Left renal pelvis (tissue), 4 donors: ENCODE results near the gene IRF4. TPM values are rescaled to one million over a fixed set of nuclear protein-coding genes. Genes with fewer than 3 reads are reported as not detected.

Source experiments
- DNase-seq, 4 donors: peaks; one replicate each; pipeline ENCODE4 v3.0.0-alpha.2; 2013; ENCODE audit warnings: low read depth in 4 of 4, low spot score in 3 of 4
- polyA plus RNA-seq, 4 donors: library from polyadenylated mRNA; unstranded; fragments of 120-200 nt; gene quantifications; one replicate each; pipeline ENCODE4 v1.2.1, GENCODE V29; 2013; ENCODE audit not compliant: insufficient read length in 4 of 4

IRF4 gene
- polyA plus RNA-seq, 4 donors = 0.18 to 2.2 (median 0.55) TPM

DNA sequence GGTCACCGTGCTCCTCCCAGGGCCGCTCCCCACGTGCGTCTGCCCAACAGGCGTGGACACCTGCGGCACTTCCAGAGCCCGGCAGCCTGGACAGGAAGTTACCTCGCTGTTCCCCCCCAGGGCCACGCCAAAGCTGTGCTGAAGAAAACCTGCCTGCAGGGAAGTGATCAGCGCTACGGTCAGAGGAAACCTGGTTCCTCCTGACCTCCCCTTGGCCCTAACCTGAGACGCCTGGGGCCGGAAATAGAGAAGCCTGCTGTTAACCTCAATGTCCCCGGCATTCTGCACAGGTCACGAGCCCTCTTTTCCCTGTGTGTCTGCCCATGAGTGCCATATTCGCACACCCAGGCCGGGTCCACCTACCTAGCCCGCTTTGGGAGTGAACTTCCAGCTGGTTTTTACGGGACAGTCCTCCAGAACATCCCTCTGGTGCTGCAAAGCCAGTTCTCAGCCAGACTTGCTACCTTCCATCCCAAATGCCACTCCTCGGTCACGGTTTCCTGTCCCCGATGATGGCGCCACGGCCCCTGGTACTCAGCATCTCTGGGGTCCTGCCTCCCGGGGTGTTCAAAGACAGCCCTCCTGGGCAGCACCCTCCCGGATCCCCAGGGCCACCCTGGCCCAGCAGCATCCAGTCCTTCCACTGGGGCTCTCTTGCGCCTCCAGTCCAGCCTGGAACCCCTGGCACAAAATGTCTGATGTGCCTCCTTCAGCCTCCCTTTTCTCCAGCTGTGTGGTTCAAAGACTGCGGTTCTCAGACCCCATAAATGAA lies 12.0 kb upstream of the IRF4 start:
- DNase-seq = no peak

DNA sequence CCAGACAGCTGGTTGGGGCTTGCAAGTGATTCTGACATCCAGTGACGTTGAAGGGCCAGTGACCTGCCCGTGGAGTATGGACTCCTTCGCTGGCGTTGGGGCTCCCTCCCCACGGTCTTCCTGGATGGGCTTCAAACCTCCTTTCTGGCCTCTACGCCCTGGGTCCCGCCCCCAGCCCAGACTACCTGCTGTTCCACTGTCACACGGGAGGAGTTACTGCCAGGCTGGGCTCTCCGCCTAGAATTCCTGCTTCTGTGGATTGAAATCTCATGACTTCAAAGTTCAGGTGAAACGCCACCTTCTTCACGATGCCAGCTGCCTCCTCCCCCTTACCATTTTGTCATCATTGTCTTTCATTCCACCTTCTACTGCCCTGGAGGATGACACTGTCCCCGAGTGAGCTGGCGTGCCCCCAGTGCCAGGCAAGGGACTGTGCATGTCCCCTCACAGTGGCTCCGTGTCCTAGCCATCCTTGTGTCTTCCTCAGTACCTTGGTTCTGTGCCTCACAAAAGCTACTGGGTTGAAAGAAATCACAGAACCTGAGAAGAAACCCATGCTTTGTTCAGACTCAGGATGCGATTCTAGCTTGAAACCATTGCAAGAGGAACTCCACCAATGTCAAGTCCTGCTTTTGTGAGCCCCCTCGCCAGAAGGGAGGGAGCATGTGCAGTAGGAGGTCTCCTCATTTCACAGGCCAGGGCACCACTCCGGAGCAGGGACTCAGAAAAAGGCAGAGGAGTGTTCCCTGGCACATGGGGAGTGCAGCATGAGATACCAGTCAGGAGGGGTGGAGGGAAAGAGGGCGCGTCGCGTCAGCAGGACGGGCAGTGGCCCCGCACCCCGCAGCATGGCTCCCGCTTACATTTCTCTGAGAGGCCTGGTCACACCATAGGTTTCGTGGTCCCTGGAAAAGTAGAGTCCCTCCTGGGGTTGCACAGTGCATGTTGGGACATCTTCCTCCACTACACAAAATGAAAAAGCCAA lies 11.0 kb upstream of the IRF4 start:
- no peak for DNase-seq

DNA sequence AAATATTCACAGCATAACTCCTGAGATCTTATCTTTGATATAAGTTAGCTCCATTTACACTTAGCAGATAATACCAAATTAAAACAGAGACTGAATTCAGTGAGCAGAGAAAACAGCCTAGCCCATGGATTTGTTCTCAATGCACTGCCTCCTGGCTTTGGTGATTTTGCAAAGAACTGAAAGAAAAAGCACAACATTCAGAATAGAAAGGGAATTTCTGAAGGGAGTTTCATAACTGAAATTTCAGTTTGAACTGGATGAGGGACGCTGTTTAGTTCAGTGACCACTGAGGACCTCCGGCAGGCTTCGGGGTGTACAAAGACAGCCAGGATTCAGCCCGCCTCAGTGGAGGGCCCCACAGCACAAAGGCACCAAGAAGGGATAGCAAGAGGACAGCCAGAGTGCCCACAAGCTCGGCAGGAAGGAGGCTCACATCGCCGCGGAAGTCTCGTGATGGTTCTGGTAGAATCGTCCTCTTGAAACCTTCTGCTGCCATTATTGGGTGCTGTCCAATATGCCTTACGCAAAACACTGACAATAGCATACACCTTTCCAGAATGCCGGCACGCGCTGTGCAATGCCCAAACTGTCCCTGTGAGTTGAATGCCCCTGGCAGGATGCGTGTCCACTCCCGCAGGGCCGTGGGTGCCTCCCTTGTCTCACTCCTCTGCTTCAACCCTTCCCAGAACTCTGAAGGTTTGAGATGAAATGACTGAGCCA lies 9.7 kb upstream of the IRF4 start:
- DNase-seq = no peak

DNA sequence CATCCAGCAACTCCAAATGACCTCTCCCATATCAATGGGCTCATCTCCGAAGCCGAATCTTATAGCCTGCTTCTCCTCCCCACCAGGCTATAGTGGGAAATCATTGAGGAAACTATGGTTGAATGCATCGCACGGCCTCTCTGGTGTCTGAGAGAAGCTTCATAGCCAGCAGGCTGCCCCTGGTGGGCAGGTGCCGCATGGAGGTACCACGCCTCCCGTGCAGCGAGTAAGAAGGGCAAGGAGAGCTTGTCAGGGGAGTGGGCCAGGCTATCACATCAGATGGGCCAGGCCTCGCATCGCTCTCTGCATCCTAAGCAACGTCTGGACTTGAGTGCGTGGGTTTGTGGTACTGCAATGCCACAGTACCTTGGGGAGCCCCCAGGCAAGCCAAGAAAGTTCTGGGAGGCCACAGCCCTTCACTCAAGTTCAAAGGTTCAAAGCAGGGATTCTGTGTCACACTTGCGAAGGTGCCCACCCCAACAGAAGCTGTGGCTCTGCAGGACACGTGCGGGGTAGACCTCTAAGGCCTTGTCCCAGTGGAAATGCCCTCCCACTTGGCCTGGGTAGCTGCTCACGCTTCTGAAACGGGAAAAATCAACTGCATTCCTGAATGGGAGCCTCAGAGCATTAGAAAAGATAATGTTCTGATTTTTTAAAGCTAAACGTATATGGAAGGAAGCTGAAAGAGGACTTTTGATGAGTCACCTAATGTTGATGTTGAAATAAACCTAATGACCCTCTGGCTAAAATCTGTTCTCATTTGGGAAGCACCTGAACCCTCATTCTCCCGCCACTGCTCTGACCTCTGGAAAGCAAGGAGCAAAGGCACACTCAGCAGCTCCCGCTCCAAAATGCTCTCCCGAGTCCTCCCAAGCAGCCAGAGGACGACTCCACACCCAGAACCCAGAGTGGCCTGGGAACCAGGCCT lies 8.4 kb upstream of the IRF4 start:
- DNase-seq = no peak

DNA sequence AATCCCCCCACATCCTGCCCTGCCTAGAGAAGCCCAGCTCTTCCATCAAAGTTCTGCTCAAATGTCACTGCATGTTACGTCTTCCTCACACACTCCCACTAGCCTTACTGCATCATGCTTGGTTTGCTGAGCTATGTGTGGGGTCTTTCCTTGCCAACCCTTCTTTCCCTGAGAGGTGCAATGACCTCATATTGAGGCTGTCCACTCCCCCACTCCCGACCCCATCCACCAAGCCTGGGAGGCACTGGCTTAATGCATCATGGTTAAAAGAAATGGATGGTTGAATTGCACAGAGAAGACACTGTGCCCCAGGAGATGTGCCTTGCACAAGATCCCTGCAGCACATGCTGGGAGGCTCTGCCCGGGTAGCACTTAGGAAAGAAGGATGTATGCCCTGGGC lies 7.7 kb upstream of the IRF4 start:
- DNase-seq = no peak

DNA sequence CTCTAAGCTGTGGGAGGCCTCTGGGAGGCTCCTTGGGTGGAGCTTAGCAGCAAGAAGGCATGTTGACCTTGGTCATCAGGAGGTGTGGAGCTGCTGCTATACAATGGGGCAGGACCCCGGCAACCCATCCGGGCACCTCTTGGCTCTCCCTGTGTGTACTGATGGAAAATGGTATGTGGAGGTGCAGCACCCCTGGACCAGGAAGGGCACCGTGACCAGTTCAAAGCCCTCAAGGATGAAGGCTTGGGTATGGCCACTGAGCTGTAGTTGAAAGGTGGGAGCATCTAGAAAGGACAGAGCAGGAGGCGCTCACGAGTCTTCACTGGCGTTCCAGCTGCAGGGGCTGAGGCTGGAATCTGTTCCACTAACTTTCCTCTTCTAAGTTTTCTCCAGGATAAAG lies 6.7 kb upstream of the IRF4 start:
- no peak for DNase-seq

DNA sequence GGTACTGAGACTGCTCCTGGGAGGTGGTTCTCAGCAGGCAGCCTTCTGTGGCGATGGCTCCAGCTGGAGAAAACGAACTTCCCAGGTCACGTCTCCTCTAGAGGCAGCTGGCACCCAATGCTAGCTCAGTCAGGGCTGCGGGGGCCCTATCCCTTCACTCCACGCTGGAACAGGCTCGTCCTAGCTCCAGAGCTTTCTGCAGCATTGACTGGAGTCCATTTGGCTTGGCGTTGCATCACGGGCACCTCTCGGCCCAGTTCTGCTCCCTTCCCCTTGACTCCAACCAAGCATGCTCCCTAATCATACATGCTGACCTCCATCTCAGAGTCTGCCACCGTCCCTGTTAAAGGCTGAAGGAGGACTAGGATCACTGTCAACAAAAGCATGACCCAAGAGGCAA lies 5.9 kb upstream of the IRF4 start:
- DNase-seq = no peak

DNA sequence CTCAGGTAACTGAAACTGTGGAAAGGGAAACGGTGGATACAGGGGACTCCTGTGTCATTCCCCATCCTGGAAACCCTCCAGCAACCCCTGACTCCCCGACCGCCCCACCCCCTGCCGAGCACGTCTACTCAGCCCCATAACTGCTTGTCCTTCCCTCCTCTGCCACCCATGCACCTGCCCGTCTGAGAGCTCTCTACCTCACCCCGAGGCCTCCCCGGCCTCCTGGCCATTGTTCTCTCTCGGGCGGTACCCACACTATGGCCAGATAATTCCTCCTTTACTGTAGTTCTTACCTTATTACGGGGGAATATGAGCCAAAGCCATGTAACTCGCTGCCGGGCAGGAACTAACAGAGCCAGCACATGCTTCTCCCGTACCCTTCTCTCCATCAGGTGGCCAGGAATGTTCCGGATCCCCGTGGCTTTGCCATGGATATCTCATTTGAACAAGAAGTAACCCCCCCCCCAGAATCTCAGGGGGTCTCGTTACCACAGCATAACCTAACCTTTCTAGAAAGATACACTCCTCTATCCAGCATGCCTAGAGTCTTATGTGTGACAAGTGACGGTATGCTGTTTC lies 4.8 kb upstream of the IRF4 start:
- DNase-seq = no peak

DNA sequence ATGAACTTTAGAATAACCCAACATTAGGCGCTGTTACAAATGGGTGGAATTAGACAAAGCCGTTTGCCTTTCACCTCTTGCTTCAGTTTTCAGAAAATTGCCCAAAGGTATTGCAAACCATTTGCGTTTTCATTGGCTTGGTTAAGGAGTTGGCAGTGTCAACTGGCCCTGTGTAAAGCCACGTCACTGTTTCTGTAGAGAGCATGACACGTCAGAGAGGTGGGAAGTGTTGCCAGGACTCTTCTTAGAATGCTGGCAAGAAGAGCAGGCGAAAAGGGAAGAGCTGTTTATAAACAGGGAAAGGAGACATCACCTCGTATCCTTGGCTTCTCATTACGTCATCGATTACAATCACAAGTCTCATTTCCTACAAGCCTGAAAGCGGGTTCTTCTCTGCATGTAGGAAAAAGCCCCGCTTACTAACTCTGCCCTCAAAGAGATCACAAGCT lies 4.2 kb upstream of the IRF4 start:
- no peak for DNase-seq

DNA sequence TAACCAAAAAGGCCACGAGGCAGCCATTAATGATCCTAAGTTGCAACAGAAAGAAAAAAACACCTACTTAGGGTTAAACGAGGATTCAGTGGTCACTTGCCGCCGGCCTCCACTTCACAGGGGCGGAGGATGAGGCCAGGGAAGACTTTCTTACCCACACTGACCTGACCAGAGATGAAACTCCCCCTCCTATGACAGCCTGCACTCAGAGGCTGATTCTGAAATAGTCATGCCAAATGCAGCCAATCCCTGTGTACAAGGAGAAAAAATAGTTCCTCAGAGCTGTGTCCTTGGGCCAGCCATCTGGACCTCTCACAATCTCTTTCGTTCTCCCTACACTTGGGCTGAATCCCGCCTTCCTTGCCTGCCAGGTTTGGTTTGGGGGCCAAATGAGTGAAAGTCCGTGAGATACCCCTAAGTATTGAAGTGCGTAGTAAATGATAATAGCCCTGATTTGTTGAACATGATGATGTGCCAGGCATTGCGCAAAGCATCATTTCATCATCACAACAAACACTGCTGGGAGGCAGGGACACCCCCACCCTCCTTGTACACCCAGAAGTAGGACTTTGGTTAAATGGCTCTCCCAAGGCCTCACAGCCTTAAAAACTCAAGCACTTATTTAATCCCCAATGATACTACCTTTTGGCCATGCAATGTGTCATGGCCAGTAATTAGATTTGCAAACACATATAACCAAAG lies 3.2 kb upstream of the IRF4 start:
- DNase-seq = no peak

DNA sequence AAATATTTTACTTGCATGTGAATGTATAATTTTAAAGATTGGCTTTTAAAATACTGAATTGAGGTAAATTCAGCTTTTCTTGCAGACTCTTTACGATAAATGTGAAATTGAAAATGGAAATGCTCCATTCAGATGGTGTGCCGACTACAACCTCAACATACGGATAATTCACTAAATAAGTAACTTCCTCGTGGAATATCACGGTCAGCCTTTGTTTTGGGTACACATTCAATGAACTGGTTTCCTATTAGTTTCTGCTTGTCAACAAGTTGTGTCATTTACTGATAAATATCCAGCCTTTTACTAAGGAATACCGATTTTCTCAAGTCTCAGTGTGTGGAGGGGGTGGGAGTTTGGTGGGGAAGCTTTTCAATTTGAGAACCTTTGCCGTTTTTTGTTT lies 2.4 kb upstream of the IRF4 start:
- no peak for DNase-seq

DNA sequence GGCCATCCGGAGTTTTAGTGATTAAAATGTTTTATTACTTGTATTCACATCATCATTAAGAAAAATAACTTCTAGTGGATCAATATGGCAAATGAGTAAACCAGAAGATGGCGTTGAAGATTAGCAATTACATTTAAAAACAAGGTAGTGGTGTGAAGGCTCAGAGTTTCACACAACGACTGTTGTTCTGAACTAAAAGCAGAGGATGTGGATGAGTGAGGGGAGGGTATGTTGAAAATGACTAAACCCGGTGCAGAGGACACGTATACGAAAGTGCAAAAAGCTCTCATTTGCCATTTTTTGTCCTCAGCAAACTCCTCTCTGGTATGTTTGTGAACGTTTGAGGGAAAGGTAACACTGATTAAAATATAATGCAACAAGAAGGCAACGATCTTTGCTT lies 1.9 kb upstream of the IRF4 start:
- DNase-seq = no peak

DNA sequence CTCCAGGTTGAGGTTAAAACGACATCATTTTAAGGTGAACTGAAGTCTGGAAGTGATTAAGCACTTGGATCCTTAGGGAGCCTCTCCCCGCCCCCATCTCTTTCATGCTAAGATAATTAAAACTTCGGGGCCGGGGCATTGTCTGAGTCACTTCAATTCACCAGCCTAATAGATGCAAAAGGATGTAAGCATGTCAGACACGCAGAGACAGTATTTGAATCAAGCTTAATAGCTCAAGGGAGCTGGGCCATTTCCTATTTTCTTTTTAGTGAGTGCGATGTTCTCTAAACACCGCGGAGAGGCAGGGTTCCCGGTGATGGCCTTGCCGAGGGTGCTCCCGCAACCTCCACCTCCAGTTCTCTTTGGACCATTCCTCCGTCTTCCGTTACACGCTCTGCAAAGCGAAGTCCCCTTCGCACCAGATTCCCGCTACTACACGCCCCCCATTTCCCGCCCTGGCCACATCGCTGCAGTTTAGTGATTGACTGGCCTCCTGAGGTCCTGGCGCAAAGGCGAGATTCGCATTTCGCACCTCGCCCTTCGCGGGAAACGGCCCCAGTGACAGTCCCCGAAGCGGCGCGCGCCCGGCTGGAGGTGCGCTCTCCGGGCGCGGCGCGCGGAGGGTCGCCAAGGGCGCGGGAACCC lies 516 bp upstream of the IRF4 start:
- DNase-seq = no peak

DNA sequence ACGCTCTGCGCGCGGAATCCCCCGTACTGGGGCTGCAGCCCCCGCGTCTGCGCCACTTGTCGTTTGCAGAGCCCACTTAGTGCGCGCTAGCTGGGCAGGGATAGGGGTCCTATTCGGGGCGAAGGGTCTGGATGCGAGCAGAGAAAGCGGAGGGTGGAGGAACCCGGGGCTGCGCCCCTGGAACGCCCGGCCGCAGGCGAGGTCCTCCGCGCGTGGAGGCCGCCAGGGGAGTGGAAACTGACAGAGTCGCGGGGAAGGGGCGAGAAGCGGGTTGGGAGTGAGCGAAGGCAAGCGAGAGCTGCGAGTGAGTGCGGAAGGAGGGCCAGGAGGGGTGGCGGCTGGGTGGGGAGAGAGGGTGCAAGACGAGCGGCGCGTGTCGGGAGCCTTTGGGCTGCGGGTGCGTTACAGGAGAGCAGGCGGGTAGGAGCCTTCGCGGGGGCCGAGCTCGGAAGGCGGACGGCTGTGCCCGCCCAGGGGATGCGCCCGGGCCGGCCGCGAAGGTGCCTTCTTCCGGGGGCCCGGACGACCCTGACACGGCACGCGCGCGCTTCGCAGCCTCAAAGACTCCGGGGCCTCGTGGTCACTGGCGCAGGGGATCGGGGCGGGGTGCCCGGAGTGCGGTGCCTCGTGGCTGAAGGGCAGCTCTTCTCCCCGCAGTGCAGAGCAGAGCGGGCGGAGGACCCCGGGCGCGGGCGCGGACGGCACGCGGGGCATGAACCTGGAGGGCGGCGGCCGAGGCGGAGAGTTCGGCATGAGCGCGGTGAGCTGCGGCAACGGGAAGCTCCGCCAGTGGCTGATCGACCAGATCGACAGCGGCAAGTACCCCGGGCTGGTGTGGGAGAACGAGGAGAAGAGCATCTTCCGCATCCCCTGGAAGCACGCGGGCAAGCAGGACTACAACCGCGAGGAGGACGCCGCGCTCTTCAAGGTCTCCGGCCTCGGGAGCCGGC lies 1.2 kb downstream of the IRF4 start:
- DNase-seq = no peak

DNA sequence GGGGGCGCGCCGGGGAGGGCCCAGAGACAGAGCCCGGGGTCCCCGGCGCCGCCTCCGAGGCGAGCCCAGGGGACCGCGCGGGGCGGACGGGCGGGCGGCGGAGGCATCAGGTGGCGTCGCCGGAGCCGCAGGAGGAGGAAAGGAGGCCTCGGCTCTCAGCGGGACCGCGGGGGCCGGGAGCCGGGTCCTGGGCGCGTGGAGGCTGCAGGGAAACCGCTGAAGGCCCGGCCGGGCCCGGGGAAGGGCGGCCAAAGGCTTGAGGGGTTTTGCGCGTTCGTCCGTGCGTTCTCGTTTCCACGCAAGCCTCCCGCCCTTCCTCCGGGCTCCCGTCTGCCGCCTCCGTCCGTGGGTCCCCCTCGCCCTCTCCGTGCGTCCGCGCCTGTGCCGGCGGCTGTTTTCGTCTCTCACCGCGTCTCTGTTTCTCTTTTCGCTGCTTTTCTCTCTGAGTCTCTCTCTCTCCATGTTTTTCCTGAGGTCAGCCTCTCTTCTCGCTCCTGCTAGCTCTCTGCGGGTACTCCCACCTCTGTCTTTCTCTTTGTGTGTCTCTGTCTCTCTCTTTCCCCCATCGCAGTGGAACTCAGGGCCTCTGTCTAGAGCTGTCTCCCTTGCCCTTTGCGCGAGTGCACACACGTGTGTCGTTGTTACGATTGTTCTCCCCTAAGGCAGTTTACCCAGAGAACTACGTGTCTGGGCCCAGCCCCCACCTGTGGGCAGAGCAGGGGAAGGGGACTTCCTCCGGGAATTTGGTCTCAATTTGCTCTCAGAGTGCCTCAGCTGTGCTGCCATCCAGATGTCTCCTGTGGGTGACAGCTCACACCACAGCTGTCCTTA lies 2.1 kb downstream of the IRF4 start:
- DNase-seq = no peak

DNA sequence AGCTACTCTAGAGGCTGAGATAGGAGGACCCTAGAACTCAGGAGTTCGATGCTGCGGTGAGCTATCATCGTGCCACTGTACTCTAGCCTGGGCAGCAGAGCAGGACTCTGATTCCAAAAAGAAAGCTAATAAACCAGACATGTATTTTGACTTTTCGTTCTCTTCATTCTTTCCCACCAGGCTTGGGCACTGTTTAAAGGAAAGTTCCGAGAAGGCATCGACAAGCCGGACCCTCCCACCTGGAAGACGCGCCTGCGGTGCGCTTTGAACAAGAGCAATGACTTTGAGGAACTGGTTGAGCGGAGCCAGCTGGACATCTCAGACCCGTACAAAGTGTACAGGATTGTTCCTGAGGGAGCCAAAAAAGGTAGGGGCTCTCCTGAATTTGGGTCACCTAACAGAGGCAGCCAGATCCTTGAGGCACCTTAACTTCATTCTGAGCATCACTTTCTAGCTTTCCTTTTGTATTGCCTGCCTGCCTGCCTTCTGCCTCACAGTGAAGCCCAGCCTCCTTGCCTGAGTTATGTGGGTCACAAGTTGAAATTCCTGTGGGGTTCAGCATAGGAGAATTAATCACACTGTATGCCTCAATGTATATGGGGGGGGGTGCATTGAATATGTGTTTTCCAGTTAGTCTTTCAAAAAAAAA lies 3.2 kb downstream of the IRF4 start:
- no peak for DNase-seq
